ENCODE measurements around the gene PLXNA1. TPM values are rescaled to one million over a fixed set of nuclear protein-coding genes. Genes with fewer than 3 reads are reported as not detected.
A peak's percentile ranks its signal among the peaks of the same experiment; 100 is the strongest.

The PLXNA1 gene
- total and polyA plus RNA-seq, 2 of the 8 experiments (the other 6 are each of a cell fraction or from before 2014, with no cell fraction given): 47.5 to 54.9 TPM

GRCh38 chr3:126982471-126983175 is at the start of gene PLXNA1 (continued):
- TF ChIP-seq CTCF (IDR thresholded peaks at IDR 0.05; ENCODE audit: control extremely low read depth in 1 of 3, insufficient read depth in 1 of 3, low read depth in 1 of 3, low read length in 3 of 3): peak in 2 of 3 experiments; percentile 82 to 88; a peak in 3 of 4 replicates
- peak; percentile 71 for TF ChIP-seq BACH1 (IDR thresholded peaks at IDR 0.05; ENCODE audit: low read length)
- peak; percentile 59 for TF ChIP-seq TAF7 (optimal IDR thresholded peaks at IDR 0.05; ENCODE audit: borderline replicate concordance, low read depth, low read length)
- TF ChIP-seq USF2 (IDR thresholded peaks at IDR 0.05; ENCODE audit: low read length): no peak
- TF ChIP-seq ASH2L (IDR thresholded peaks at IDR 0.05; ENCODE audit: low read length): peak; percentile 77
- TF ChIP-seq ATF3 (IDR thresholded peaks at IDR 0.05; ENCODE audit: insufficient read depth, low read depth, low read length): no peak
- peak; percentile 77; the same call in 1 of the 2 replicates for TF ChIP-seq TEAD4 (IDR thresholded peaks at IDR 0.05; ENCODE audit: low read depth, low read length)
- peak; percentile 88 for TF ChIP-seq KDM4A (IDR thresholded peaks at IDR 0.05; ENCODE audit: low read depth, low read length, severe bottlenecking)
- peak; percentile 89 for TF ChIP-seq MAX (IDR thresholded peaks at IDR 0.05)
- TF ChIP-seq TAF1 (IDR thresholded peaks at IDR 0.05; ENCODE audit: low read depth, low read length): peak; percentile 84
- TF ChIP-seq JUND (IDR thresholded peaks at IDR 0.05; ENCODE audit: low read length): 0 out of 2 replicates have a peak, but pooled peaks have one; percentile 46
- TF ChIP-seq KDM5A (IDR thresholded peaks at IDR 0.05; ENCODE audit: low read length): no peak
- no peak for TF ChIP-seq MAFK (IDR thresholded peaks at IDR 0.05; ENCODE audit: low read depth, low read length)
- no peak for TF ChIP-seq CBX5 (IDR thresholded peaks at IDR 0.05; ENCODE audit: low read depth, low read length)
- TF ChIP-seq SP1 (IDR thresholded peaks at IDR 0.05; ENCODE audit: low read depth, low read length): no peak
- TF ChIP-seq NRF1 (IDR thresholded peaks at IDR 0.05; ENCODE audit: low read depth, low read length): peak; percentile 44
- peak; percentile 27; the same call in 1 of the 2 replicates for TF ChIP-seq CHD2 (IDR thresholded peaks at IDR 0.05; ENCODE audit: low read length)
- TF ChIP-seq RAD21 (IDR thresholded peaks at IDR 0.05 in 1 of 2, conservative IDR thresholded peaks at IDR 0.05 in 1 of 2; ENCODE audit: low read depth in 2 of 2, low read length in 2 of 2): peak; percentile 26 to 50; a peak in 3 of 4 replicates
- TF ChIP-seq TCF12 (IDR thresholded peaks at IDR 0.05; ENCODE audit: low read depth, low read length): peak; percentile 72; the same call in 1 of the 2 replicates
- peak; percentile 30; the same call in 1 of the 2 replicates for TF ChIP-seq TBP (IDR thresholded peaks at IDR 0.05; ENCODE audit: low read depth, low read length)

Data from H1 (cell line).